Psoas muscle (tissue), 8 donors: ENCODE measurements around the gene GJA5. TPM values are rescaled to one million over a fixed set of nuclear protein-coding genes. Genes with fewer than 3 reads are reported as not detected.

Source experiments
- ATAC-seq, 4 donors: fragments of 200-7000 bp; cut with Tn5 transposase; one replicate each; pipeline ENCODE4 v1.9.1; 2020; ENCODE audit warnings: moderate library complexity in 3 of 4, mild to moderate bottlenecking in 2 of 4
- DNase-seq, 2 donors: peaks; one replicate each; pipeline ENCODE4 v3.0.0-alpha.2; 2020
- H3K27ac ChIP-seq: fragments of 200-600 bp; one replicate; pipeline ENCODE4 v1.8.0; 2022
- H3K27me3 ChIP-seq, 3 donors: fragments of 200-600 bp in 1 of 3; one replicate each; pipeline versions ENCODE4 v1.6.1 to v1.8.0; 2013 to 2022; ENCODE audit warnings: low read length in 2 of 3, mild to moderate bottlenecking in 2 of 3, moderate library complexity in 1 of 3; ENCODE audit not compliant: insufficient read depth in 3 of 3
- H3K36me3 ChIP-seq, 2 donors: fragments of 200-600 bp in 1 of 2; one replicate each; pipeline versions ENCODE4 v1.6.1 to v1.8.0; 2013 to 2022; ENCODE audit warnings: low read depth in 1 of 2, mild to moderate bottlenecking in 1 of 2, moderate library complexity in 1 of 2; ENCODE audit not compliant: insufficient read depth in 1 of 2
- H3K4me1 ChIP-seq: fragments of 200-600 bp; one replicate; pipeline ENCODE4 v1.8.0; 2022
- H3K4me3 ChIP-seq: fragments of 200-600 bp; one replicate; pipeline ENCODE4 v1.8.0; 2022; ENCODE audit warnings: mild to moderate bottlenecking
- H3K9me3 ChIP-seq: fragments of 200-600 bp; one replicate; pipeline ENCODE4 v1.8.0; 2022
- CTCF ChIP-seq: fragments of 200-600 bp; IDR thresholded peaks from one replicate; pipeline ENCODE4 v1.8.0; 2022; ENCODE audit warnings: antibody characterized with exemption
- WGBS, 3 donors: extraction: QIAGEN DNeasy Blood & Tissue Kit; methylation state at CpG; one replicate each; pipeline versions ENCODE4 v1.1.6 to v1.1.7; 2013; 5-methylcytosine and 5-hydroxymethylcytosine counted together
- intact Hi-C, 2 donors: fragments of 100-400 bp; cut with DNase I; formaldehyde crosslinking; loops; one replicate each; pipeline versions ENCODE4 v1.11.0 to v1.14.2; 2022
- polyA plus RNA-seq, 3 donors: library from polyadenylated mRNA; stranded (reverse); fragments of 200-250 nt; gene quantifications; one replicate each; pipeline ENCODE4 v1.2.3, GENCODE V29; 2013
- total RNA-seq, 4 donors: library from RNA; stranded (reverse); fragmentation: NEBNext Ultra II Directional in 2 of 4; extraction: Animal tissue kit (Norgen Biotek cat#: 25700) in 2 of 4; gene quantifications; one replicate each; pipeline versions ENCODE4 v1.2.1 to v1.2.4, GENCODE V29; 2021 to 2023
- donor health status: healthy with polysubstance abuse.
- donor health status: DM: no; HTN: no; CAD: no; lungs with moderate emphysema.
- donor health status: Bipolar disorder and iron deficiency.
- donor health status: healthy.
- donor health status: DM: yes; HTN: yes; CAD: no.
- donor health status: DM: no; HTN: no; CAD: no.
- donor health status: DM: no; HTN: no; CAD: no.
- donor health status: DM: yes; HTN: yes; CAD: no.

The GJA5 gene
- total and polyA plus RNA-seq, 7 donors = 1.9 to 7.0 (median 3.3) TPM

GRCh38 chr1:147758379-147759100 is 1.9 kb downstream of the GJA5 start:
- ATAC-seq (no peak), DNase-seq (peak in 1 of 2 donors; percentile 49)
- intact Hi-C loops = no loop called here
- no peaks in the 10 kb centered on the region for H3K9me3 ChIP-seq
- H3K4me3 ChIP-seq = no peak overlapping the region
- TF ChIP-seq CTCF = no peak
- no peak overlapping the region for H3K27ac ChIP-seq
- H3K36me3 ChIP-seq = no peaks in the 10 kb centered on the region
- peaks cover 22% of the 10 kb centered on the region for H3K4me1 ChIP-seq
- no peaks in the 10 kb centered on the region for H3K27me3 ChIP-seq
- 87 to 89% (median 88%) methylated on average over 23 to 24 of the region's 24 CpGs for WGBS, 3 donors

- peaks cover 14% of the 10 kb centered on the region for H3K4me1 ChIP-seq
- no peak for ATAC-seq
Observed at GRCh38 chr1:147757015-147757990, 3.1 kb downstream of the GJA5 start.

GRCh38 chr1:147756341-147756740 is 4.1 kb downstream of the GJA5 start:
- Histone ChIP-seq H3K9me3 (no peaks in the 10 kb centered on the region), H3K4me1 (peaks cover 6% of the 10 kb centered on the region), H3K4me3 (no peak overlapping the region), H3K27ac (no peak overlapping the region), H3K27me3 (no peaks in the 10 kb centered on the region), H3K36me3 (no peaks in the 10 kb centered on the region)
- ATAC-seq (no peak), DNase-seq (no peak)
- 68 to 84% (median 80%) methylated on average over 3 of the region's 3 CpGs for WGBS, 3 donors
- intact Hi-C loops = no loop called here
- no peak for TF ChIP-seq CTCF

More at GRCh38 chr1:147757015-147757990, 3.1 kb downstream of the GJA5 start:
- Histone ChIP-seq H3K36me3 (no peaks in the 10 kb centered on the region), H3K4me3 (no peak overlapping the region), H3K9me3 (no peaks in the 10 kb centered on the region), H3K27me3 (no peaks in the 10 kb centered on the region), H3K27ac (no peak overlapping the region)
- WGBS, 3 donors = 43 to 63% (median 45%) methylated on average over 4 of the region's 4 CpGs
- no peak for DNase-seq
- TF ChIP-seq CTCF = no peak
- intact Hi-C loops = no loop called here

- Histone ChIP-seq H3K27me3 (no peaks in the 10 kb centered on the region), H3K27ac (no peak overlapping the region), H3K4me1 (peaks cover 6% of the 10 kb centered on the region), H3K36me3 (no peaks in the 10 kb centered on the region), H3K4me3 (no peak overlapping the region), H3K9me3 (no peaks in the 10 kb centered on the region)
- DNase-seq (no peak), ATAC-seq (no peak)
- WGBS, 3 donors = 86 to 93% (median 91%) methylated on average over 2 of the region's 2 CpGs
- intact Hi-C loops = no loop called here
- no peak for TF ChIP-seq CTCF
Observed at GRCh38 chr1:147754661-147755060, 5.7 kb downstream of the GJA5 start.
